ENCODE results near the gene HOXB9.

Gene HOXB9

GRCh38 chr17:48575673-48576478, 50.3 kb downstream of the HOXB9 start:
- no peak overlapping the region for H3K27ac Mint-ChIP-seq
- H3K9me3 Mint-ChIP-seq, result no peaks in the 10 kb centered on the region
- peaks cover 10% of the 10 kb centered on the region for H3K4me1 Mint-ChIP-seq
- ATAC-seq (ENCODE audit: low read depth) (peak; percentile 37), DNase-seq (ENCODE audit: low spot score in 2 of 2) (no peak)
- H3K36me3 Mint-ChIP-seq, result peaks cover 2% of the 10 kb centered on the region
- H3K4me3 Mint-ChIP-seq, result no peak overlapping the region
- H3K27me3 Mint-ChIP-seq, result peaks cover 17% of the 10 kb centered on the region

GRCh38 chr17:48575066-48575582, 51.0 kb downstream of the HOXB9 start:
- peaks cover 2% of the 10 kb centered on the region for H3K36me3 Mint-ChIP-seq
- no peaks in the 10 kb centered on the region for H3K9me3 Mint-ChIP-seq
- H3K4me3 Mint-ChIP-seq, result no peak overlapping the region
- peaks cover 10% of the 10 kb centered on the region for H3K4me1 Mint-ChIP-seq
- no peak for DNase-seq (ENCODE audit: low spot score in 2 of 2)
- no peak for ATAC-seq (ENCODE audit: low read depth)
- no peak overlapping the region for H3K27ac Mint-ChIP-seq
- peaks cover 17% of the 10 kb centered on the region for H3K27me3 Mint-ChIP-seq

GRCh38 chr17:48574505-48575065, 51.6 kb downstream of the HOXB9 start:
- DNase-seq (ENCODE audit: low spot score in 2 of 2) (no peak), ATAC-seq (ENCODE audit: low read depth) (no peak)
- Mint-ChIP-seq H3K36me3 (peaks cover 2% of the 10 kb centered on the region), H3K27ac (no peak overlapping the region), H3K27me3 (peaks cover 14% of the 10 kb centered on the region), H3K9me3 (no peaks in the 10 kb centered on the region), H3K4me1 (peaks cover 10% of the 10 kb centered on the region), H3K4me3 (no peak overlapping the region)

GRCh38 chr17:48571826-48572417, 54.2 kb downstream of the HOXB9 start:
- DNase-seq (ENCODE audit: low spot score in 2 of 2), result no peak
- Mint-ChIP-seq H3K4me1 (peaks cover 5% of the 10 kb centered on the region), H3K9me3 (no peaks in the 10 kb centered on the region), H3K27me3 (peaks cover 8% of the 10 kb centered on the region), H3K36me3 (no peaks in the 10 kb centered on the region), H3K27ac (no peak overlapping the region), H3K4me3 (no peak overlapping the region)
- ATAC-seq (ENCODE audit: low read depth), result no peak

All from memory B cell (primary cell).